ENCODE data around the gene ZNF362.
"Not testable (repeated sequence)": the region's sequence is repeated elsewhere in the genome, so short reads cannot be mapped to it uniquely, and the experiment has no call there.

The ZNF362 gene

GRCh38 chr1:33288976-33289857, 32.9 kb downstream of the ZNF362 start:
- DNase-seq: no peak

GRCh38 chr1:33289858-33290154, 33.5 kb downstream of the ZNF362 start:
- no peak for DNase-seq

- DNase-seq: not testable (repeated sequence)
Measured at GRCh38 chr1:33290615-33291014, 34.3 kb downstream of the ZNF362 start.

GRCh38 chr1:33292726-33293340, 36.5 kb downstream of the ZNF362 start:
- DNase-seq: no peak

- no peak for DNase-seq
Measured at GRCh38 chr1:33294071-33295010, 38.0 kb downstream of the ZNF362 start.

GRCh38 chr1:33295023-33295422, 38.7 kb downstream of the ZNF362 start:
- DNase-seq: no peak

- peak; percentile 64 for DNase-seq
Measured at GRCh38 chr1:33295450-33296081, 39.3 kb downstream of the ZNF362 start.

GRCh38 chr1:33296082-33296458, 39.8 kb downstream of the ZNF362 start:
- DNase-seq: no peak

GRCh38 chr1:33296824-33297223, 40.5 kb downstream of the ZNF362 start:
- no peak for DNase-seq

- no peak for DNase-seq
Measured at GRCh38 chr1:33297911-33298622, 41.8 kb downstream of the ZNF362 start.

GRCh38 chr1:33298623-33299277, 42.5 kb downstream of the ZNF362 start:
- no peak for DNase-seq

GRCh38 chr1:33299461-33300155, 43.3 kb downstream of the ZNF362 start:
- DNase-seq: no peak

GRCh38 chr1:33300673-33301072, 44.4 kb downstream of the ZNF362 start:
- DNase-seq: peak; percentile 80

- DNase-seq: no peak
Measured at GRCh38 chr1:33301273-33301984, 45.1 kb downstream of the ZNF362 start.

GRCh38 chr1:33302325-33302724, 46.0 kb downstream of the ZNF362 start:
- no peak for DNase-seq

GRCh38 chr1:33305016-33305415, 48.7 kb downstream of the ZNF362 start:
- no peak for DNase-seq

GRCh38 chr1:33305816-33306652, 49.7 kb downstream of the ZNF362 start:
- DNase-seq: no peak

- DNase-seq: no peak
Measured at GRCh38 chr1:33306653-33307493, 50.6 kb downstream of the ZNF362 start.

- no peak for DNase-seq
Measured at GRCh38 chr1:33307494-33307864, 51.2 kb downstream of the ZNF362 start.

Data from DMS79 (cell line).